Body of pancreas (tissue), 4 donors: ENCODE measurements around the gene ATP11A. TPM values are rescaled to one million over a fixed set of nuclear protein-coding genes. Genes with fewer than 3 reads are reported as not detected.

ENCODE experiments used
- ATAC-seq: fragments of 150-250 bp; one replicate; pipeline ENCODE4 v1.9.1; 2016
- DNase-seq, 4 donors: peaks; one replicate each; pipeline ENCODE4 v3.0.0-alpha.2; 2019
- H3K27ac ChIP-seq, 4 donors: fragments of 200-600 bp; sonication (generic); 1 replicate in 3 of 4; 2 replicates in 1 of 4; pipeline versions ENCODE4 v1.5.1 to v1.6.1; 2016 to 2019; ENCODE audit warnings: mild to moderate bottlenecking in 1 of 4, mixed read lengths in 1 of 4, moderate library complexity in 1 of 4
- H3K27me3 ChIP-seq, 2 donors: fragments of 200-600 bp; sonication (generic); one replicate each; pipeline ENCODE4 v1.6.0; 2016; ENCODE audit warnings: mild to moderate bottlenecking in 1 of 2
- H3K36me3 ChIP-seq, 2 donors: fragments of 200-600 bp; sonication (generic); replicated peaks in 1 of 2; 2 replicates each; pipeline ENCODE4 v1.5.1; 2016; ENCODE audit warnings: low read depth in 2 of 2; ENCODE audit not compliant: insufficient read depth in 1 of 2
- H3K4me1 ChIP-seq: fragments of 200-600 bp; sonication (generic); one replicate; pipeline ENCODE4 v1.6.0; 2016
- H3K4me3 ChIP-seq, 2 donors: fragments of 200-600 bp; sonication (generic); 1 replicate in 1 of 2; 2 replicates in 1 of 2; pipeline ENCODE4 v1.5.1; 2016 to 2019
- H3K9me3 ChIP-seq, 3 donors: fragments of 200-600 bp; sonication (generic); 1 replicate in 2 of 3; 2 replicates in 1 of 3; pipeline ENCODE4 v1.5.1; 2016
- CTCF ChIP-seq, 7 experiments: fragments of 450-650 bp in 4 of 7; fragments of 200-600 bp in 3 of 7; sonication (generic) in 3 of 7; IDR thresholded peaks; one replicate each; pipeline ENCODE4 v1.5.1; 2016 to 2019; ENCODE audit warnings: antibody characterized with exemption in 7 of 7
- POLR2A ChIP-seq, 3 donors: fragments of 450-650 bp; IDR thresholded peaks; one replicate each; pipeline ENCODE4 v1.6.1; 2016; ENCODE audit warnings: antibody characterized with exemption in 3 of 3, mild to moderate bottlenecking in 2 of 3
- WGBS, 2 donors: methylation state at CpG; one replicate each; pipeline ENCODE4 v1.1.5; 2017; 5-methylcytosine and 5-hydroxymethylcytosine counted together
- intact Hi-C: fragments of 100-400 bp; cut with DNase I; formaldehyde crosslinking; loops from one replicate; pipeline ENCODE4 v1.15.1; 2023
- total RNA-seq, 2 donors: library from RNA; depleted of rRNA; stranded (reverse); fragments of >200 nt; gene quantifications; one replicate each; pipeline ENCODE4 v1.1.0, GENCODE V29; 2016

Gene ATP11A
- total RNA-seq, 2 donors from 2014 or later: 24.1 to 33.9 TPM

GRCh38 chr13:112737294-112737693 lies 47.5 kb downstream of the ATP11A start:
- intact Hi-C loops: loop anchor here (10.0 kb wide), 1 partner anchor 1732 kb away; no protein-coding TSS in a partner anchor
- no peak overlapping the region for H3K4me3 ChIP-seq
- H3K9me3 ChIP-seq: no peaks in the 10 kb centered on the region
- no peaks in the 10 kb centered on the region for H3K36me3 ChIP-seq
- H3K4me1 ChIP-seq: peaks cover 14% of the 10 kb centered on the region
- ATAC-seq: no peak
- TF ChIP-seq CTCF (IDR thresholded peaks at IDR 0.05): no peak
- TF ChIP-seq POLR2A (IDR thresholded peaks at IDR 0.05): no peak
- 87 to 92% methylated on average over 9 of the region's 9 CpGs for WGBS, 2 donors
- no peaks in the 10 kb centered on the region for H3K27me3 ChIP-seq
- H3K27ac ChIP-seq: no peak overlapping the region
- DNase-seq: no peak

- Histone ChIP-seq H3K27ac (no peak overlapping the region), H3K27me3 (no peaks in the 10 kb centered on the region), H3K4me3 (no peak overlapping the region), H3K9me3 (no peaks in the 10 kb centered on the region), H3K4me1 (peaks cover 19% of the 10 kb centered on the region), H3K36me3 (no peaks in the 10 kb centered on the region)
- ATAC-seq (no peak), DNase-seq (no peak)
- WGBS, 2 donors: 90 to 96% methylated on average over 5 to 7 of the region's 7 CpGs
- intact Hi-C loops: loop anchor here (10.0 kb wide), 1 partner anchor 1734 kb away; no protein-coding TSS in a partner anchor
- no peak for TF ChIP-seq POLR2A (IDR thresholded peaks at IDR 0.05)
- TF ChIP-seq CTCF (IDR thresholded peaks at IDR 0.05): no peak
Observed at GRCh38 chr13:112738606-112739005, 48.8 kb downstream of the ATP11A start.

GRCh38 chr13:112740502-112741131 lies 50.8 kb downstream of the ATP11A start:
- H3K27me3 ChIP-seq: no peaks in the 10 kb centered on the region
- peak overlapping the region in 3 of 4 donors; percentile 38 to 62 (median 49) for H3K27ac ChIP-seq
- WGBS, 2 donors: 82% methylated on average over 15 to 19 of the region's 19 CpGs
- intact Hi-C loops: no loop called here
- TF ChIP-seq POLR2A (IDR thresholded peaks at IDR 0.05) (no peak), CTCF (IDR thresholded peaks at IDR 0.05) (no peak)
- no peaks in the 10 kb centered on the region for H3K9me3 ChIP-seq
- no peaks in the 10 kb centered on the region for H3K36me3 ChIP-seq
- H3K4me3 ChIP-seq: no peak overlapping the region
- peak; percentile 74 for ATAC-seq
- peak; percentile 39 to 62 (median 52) for DNase-seq
- H3K4me1 ChIP-seq: peaks cover 13% of the 10 kb centered on the region

GRCh38 chr13:112741185-112741755 lies 51.4 kb downstream of the ATP11A start:
- TF ChIP-seq POLR2A (IDR thresholded peaks at IDR 0.05) (no peak), CTCF (IDR thresholded peaks at IDR 0.05) (no peak)
- Histone ChIP-seq H3K9me3 (no peaks in the 10 kb centered on the region), H3K4me3 (no peak overlapping the region), H3K36me3 (no peaks in the 10 kb centered on the region), H3K27me3 (no peaks in the 10 kb centered on the region), H3K27ac (peak overlapping the region; percentile 28 to 62 (median 44)), H3K4me1 (peaks cover 13% of the 10 kb centered on the region)
- ATAC-seq (no peak), DNase-seq (no peak)
- intact Hi-C loops: no loop called here
- 84 to 90% methylated on average over 13 to 15 of the region's 15 CpGs for WGBS, 2 donors
